H1 (cell line): Measurements from ENCODE around the gene GRK5. TPM values are rescaled to one million over a fixed set of nuclear protein-coding genes. Genes with fewer than 3 reads are reported as not detected.

ENCODE experiments used
- SP2 ChIP-seq: IDR thresholded peaks from 2 replicates; pipeline ENCODE4 v1.6.1; 2012; ENCODE audit warnings: mild to moderate bottlenecking, low read length, inconsistent platforms
- polyA plus RNA-seq, 7 experiments: library from polyadenylated mRNA; depleted of rRNA in 3 of 7; stranded (reverse) in 5 of 7; unstranded in 2 of 7; fragments of >200 nt in 5 of 7; fragments of 200-250 nt in 2 of 7; gene quantifications; 1 replicate in 5 of 7; 2 replicates in 1 of 7; 4 replicates in 1 of 7; pipeline versions ENCODE4 v1.2.1 to v1.2.3, GENCODE V29; 2011 to 2013; ENCODE audit warnings: missing spikeins in 2 of 7, mixed read lengths in 2 of 7
- total RNA-seq: library from RNA; stranded (reverse); fragmentation: NEBNext Ultra II Directional; extraction: Animal tissue kit (Norgen Biotek cat#: 25700); gene quantifications from 2 replicates; pipeline ENCODE4 v1.2.1, GENCODE V29; 2021

Gene GRK5
- total and polyA plus RNA-seq, 2 of the 8 experiments (the other 6 are each of a cell fraction or from before 2014, with no cell fraction given) = 0.54 to 2.5 TPM

- TF ChIP-seq SP2 = no peak
- TF ChIP-seq, all 59 proteins: peak for 0
Observed at GRCh38 chr10:119211625-119212441, 4.5 kb downstream of the GRK5 start (continued).
